ENCODE measurements around the gene KIF16B. TPM values are rescaled to one million over a fixed set of nuclear protein-coding genes. Genes with fewer than 3 reads are reported as not detected.
A peak's percentile ranks its signal among the peaks of the same experiment; 100 is the strongest.

The KIF16B gene
- total and polyA plus RNA-seq, 2 experiments from 2014 or later, result 8.2 to 26.5 TPM

GRCh38 chr20:16241911-16242310, 331.3 kb downstream of the KIF16B start:
- peak in 1 of 2 donors; percentile 34 for DNase-seq (ENCODE audit: low read depth in 1 of 2, low spot score in 1 of 2)
- H3K9me3 ChIP-seq (ENCODE audit: low read depth), result no peaks in the 10 kb centered on the region
- no peak for TF ChIP-seq CTCF (IDR thresholded peaks at IDR 0.05; ENCODE audit: low read depth, low read length)
- no peak overlapping the region for H3K4me3 ChIP-seq
- peaks cover 10% of the 10 kb centered on the region for H3K4me1 ChIP-seq (ENCODE audit: low read depth)
- no peaks in the 10 kb centered on the region for H3K27me3 ChIP-seq
- H3K27ac ChIP-seq, result peak overlapping the region; percentile 17
- no peaks in the 10 kb centered on the region for H3K36me3 ChIP-seq

GRCh38 chr20:16240355-16240754, 332.9 kb downstream of the KIF16B start:
- no peaks in the 10 kb centered on the region for H3K36me3 ChIP-seq
- no peak for TF ChIP-seq CTCF (IDR thresholded peaks at IDR 0.05; ENCODE audit: low read depth, low read length)
- H3K4me1 ChIP-seq (ENCODE audit: low read depth), result peaks cover 10% of the 10 kb centered on the region
- no peak overlapping the region for H3K27ac ChIP-seq
- no peaks in the 10 kb centered on the region for H3K9me3 ChIP-seq (ENCODE audit: low read depth)
- no peak overlapping the region for H3K4me3 ChIP-seq
- DNase-seq (ENCODE audit: low read depth in 1 of 2, low spot score in 1 of 2), result no peak
- H3K27me3 ChIP-seq, result no peaks in the 10 kb centered on the region

- no peaks in the 10 kb centered on the region for H3K36me3 ChIP-seq
- H3K4me1 ChIP-seq (ENCODE audit: low read depth), result peaks cover 16% of the 10 kb centered on the region
- DNase-seq (ENCODE audit: low read depth in 1 of 2, low spot score in 1 of 2), result no peak
- H3K4me3 ChIP-seq, result no peak overlapping the region
- no peak overlapping the region for H3K27ac ChIP-seq
- no peak for TF ChIP-seq CTCF (IDR thresholded peaks at IDR 0.05; ENCODE audit: low read depth, low read length)
- no peaks in the 10 kb centered on the region for H3K9me3 ChIP-seq (ENCODE audit: low read depth)
- no peaks in the 10 kb centered on the region for H3K27me3 ChIP-seq
Observed at GRCh38 chr20:16236589-16237241, 336.5 kb downstream of the KIF16B start.

GRCh38 chr20:16230402-16230801, 342.8 kb downstream of the KIF16B start:
- H3K36me3 ChIP-seq, result no peaks in the 10 kb centered on the region
- no peak for DNase-seq (ENCODE audit: low read depth in 1 of 2, low spot score in 1 of 2)
- H3K4me3 ChIP-seq, result no peak overlapping the region
- no peak overlapping the region for H3K27ac ChIP-seq
- H3K4me1 ChIP-seq (ENCODE audit: low read depth), result peaks cover 12% of the 10 kb centered on the region
- TF ChIP-seq CTCF (IDR thresholded peaks at IDR 0.05; ENCODE audit: low read depth, low read length), result no peak
- no peaks in the 10 kb centered on the region for H3K9me3 ChIP-seq (ENCODE audit: low read depth)
- H3K27me3 ChIP-seq, result no peaks in the 10 kb centered on the region

GRCh38 chr20:16229813-16230212, 343.4 kb downstream of the KIF16B start:
- Histone ChIP-seq H3K27ac (no peak overlapping the region), H3K36me3 (no peaks in the 10 kb centered on the region), H3K27me3 (no peaks in the 10 kb centered on the region), H3K9me3 (ENCODE audit: low read depth) (no peaks in the 10 kb centered on the region), H3K4me3 (no peak overlapping the region), H3K4me1 (ENCODE audit: low read depth) (peaks cover 6% of the 10 kb centered on the region)
- no peak for TF ChIP-seq CTCF (IDR thresholded peaks at IDR 0.05; ENCODE audit: low read depth, low read length)
- no peak for DNase-seq (ENCODE audit: low read depth in 1 of 2, low spot score in 1 of 2)
